SIG-M5 treated with dmso at 0.1 percent for 504 hours (cell line): ENCODE measurements around the gene ACVR1B.

Source experiments
- DNase-seq: peaks from one replicate; lab custom pipeline; 2025; ENCODE audit not compliant: unreplicated experiment; lab: John Stamatoyannopoulos, UW

The ACVR1B gene

DNA sequence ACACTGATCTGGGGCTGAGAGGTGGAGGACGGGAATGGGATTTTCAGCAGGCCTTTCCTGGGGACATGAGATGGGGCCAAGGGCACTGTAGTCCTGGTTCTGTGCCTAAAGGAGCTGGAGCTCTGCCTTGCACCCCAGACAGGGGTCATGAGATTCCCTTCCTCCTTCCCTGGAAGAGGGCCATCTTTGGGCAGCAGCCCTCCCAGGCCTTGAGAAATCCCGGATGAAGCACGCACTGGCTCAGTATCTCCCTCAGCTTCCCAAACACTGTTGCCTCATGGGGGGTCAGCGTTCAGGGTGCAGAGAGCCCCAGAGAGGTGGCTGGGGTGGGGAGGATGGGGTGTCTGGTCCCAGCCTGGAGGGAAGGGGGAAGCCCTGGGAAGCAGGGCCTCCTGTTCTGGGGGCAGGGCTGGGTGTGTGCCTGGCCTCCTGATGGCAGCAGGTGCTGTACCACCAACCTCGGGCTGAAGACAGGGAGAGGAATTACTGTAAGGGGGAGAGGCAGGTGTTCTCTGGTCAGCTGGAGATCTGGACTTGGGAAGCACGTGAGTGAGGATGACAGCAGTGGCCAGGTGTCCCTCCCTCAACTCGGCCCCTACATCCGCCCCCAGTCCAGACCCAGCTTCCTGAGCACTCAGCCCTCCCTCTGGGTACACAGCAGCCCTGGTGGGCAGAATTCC lies 91.3 kb downstream of the ACVR1B start:
- DNase-seq, result no peak

DNA sequence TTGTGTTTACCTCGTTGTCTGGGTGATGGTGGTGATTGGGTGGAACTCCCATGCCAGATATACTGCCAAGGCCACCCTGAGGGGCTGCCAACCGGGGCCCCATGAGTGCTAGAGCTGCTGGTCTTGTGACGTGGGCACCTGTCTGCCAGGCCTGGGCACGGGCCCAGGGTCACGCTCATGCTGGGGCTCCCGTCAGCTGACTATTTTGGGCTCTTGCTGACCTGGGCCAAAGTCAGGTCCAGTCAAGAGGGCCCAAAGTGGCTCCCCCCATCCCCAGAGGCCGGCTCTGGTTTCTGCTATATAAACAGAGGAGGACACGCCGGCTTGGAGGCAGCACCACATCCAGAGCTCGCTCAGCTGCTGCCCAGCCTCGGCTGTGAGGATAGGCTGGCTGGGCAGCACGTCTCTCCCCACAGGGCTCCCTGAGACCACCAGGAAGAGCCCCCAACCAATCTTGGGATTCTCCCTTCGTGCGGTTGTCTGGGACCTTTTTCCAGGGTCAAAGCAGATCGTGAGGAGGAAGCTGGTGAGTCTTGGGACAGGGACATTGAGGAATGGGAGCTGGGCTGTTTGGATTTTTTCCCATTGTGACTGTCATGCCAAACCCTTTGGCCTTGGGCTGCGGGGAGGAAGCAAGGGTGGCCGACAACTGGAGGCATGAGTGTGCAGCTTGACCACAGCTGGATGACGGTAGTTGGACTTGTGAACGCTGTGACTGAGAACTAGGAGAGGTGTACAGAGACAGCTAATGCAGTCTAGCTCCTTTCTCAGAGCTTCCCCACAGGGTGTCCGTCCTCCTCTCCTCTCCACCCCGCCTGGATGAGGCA lies 92.1 kb downstream of the ACVR1B start:
- no peak for DNase-seq

DNA sequence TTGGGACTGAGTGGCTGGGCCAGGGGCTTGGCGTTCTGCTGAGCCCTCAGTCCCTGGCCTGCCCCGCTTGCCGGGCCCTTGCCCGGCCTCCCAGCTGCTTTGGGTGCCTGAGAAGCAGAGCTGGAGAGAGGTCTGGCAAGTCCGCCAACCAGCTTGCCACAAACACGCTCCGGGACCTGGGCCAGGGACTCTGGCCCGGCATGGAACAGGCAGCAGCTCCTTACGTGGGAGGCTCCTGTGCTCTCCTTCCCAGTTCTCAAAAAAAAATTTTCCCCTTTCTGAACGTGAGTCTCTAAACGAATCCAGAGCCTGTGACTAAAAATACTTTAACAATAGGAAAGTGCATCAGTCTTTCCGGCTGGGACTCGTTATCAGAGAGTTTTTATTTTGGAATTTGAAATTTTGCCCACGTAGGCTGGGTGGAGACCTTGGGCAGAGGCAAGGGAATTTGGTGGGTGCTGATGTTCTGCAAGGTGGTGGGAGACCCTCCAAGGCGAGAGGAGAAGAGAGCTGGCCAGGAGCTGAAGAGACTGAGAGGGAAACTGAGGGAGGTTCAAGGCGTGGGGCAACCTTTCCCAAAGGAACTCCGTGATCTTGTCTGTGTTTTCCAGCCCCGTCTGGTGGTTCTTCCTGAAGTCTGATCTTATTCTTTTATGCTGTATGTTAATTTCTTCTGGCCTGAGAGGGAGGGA lies 92.9 kb downstream of the ACVR1B start:
- no peak for DNase-seq

DNA sequence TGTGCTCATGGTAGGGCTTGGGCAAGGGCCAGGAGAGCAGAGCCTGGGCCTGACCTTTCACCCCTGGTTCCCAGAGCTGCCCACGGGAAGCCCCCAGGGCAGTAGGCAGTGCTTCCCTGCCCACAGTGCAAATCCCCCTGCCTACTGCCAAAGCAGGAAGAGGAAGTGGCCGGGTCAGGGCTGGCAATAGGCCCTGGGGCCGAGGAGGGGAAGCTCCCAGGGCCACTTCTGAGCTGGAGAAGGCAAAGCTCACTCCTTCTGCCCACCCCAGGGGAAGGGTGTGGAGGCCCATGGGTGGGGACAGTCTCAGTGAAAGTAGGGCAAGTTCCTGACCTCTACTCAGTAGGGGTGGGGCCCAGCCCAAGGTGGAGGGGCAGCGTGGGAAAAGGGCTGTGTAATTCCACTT lies 94.3 kb downstream of the ACVR1B start:
- DNase-seq, result peak; percentile 37
